Neutrophil (primary cell): ENCODE data around the gene NTM.

Experiments used
- H3K27ac ChIP-seq: fragments of 200-600 bp; sonication (generic); 2 replicates; pipeline ENCODE4 v1.5.1; 2016; ENCODE audit warnings: mild to moderate bottlenecking, moderate library complexity
- H3K27me3 ChIP-seq: fragments of 200-600 bp; sonication (generic); 2 replicates; pipeline ENCODE4 v1.6.0; 2016; ENCODE audit warnings: mild to moderate bottlenecking
- H3K36me3 ChIP-seq: fragments of 200-600 bp; sonication (generic); 2 replicates; pipeline ENCODE4 v1.5.1; 2017
- H3K4me1 ChIP-seq, 2 experiments: fragments of 200-600 bp in 1 of 2; sonication (generic) in 1 of 2; 1 replicate in 1 of 2; 2 replicates in 1 of 2; pipeline versions ENCODE4 v1.5.1 to v1.6.1; 2013 to 2016; ENCODE audit warnings: low read depth in 1 of 2, low read length in 1 of 2, mild to moderate bottlenecking in 1 of 2, moderate library complexity in 1 of 2; ENCODE audit not compliant: control insufficient read depth in 1 of 2, insufficient read depth in 1 of 2
- H3K4me3 ChIP-seq, 2 experiments: fragments of 200-600 bp in 1 of 2; sonication (generic) in 1 of 2; 1 replicate in 1 of 2; 2 replicates in 1 of 2; pipeline ENCODE4 v1.5.1; 2013 to 2016; ENCODE audit warnings: low read depth in 1 of 2, low read length in 1 of 2, mild to moderate bottlenecking in 1 of 2, moderate library complexity in 1 of 2
- H3K9me3 ChIP-seq: fragments of 200-600 bp; sonication (generic); 2 replicates; pipeline ENCODE4 v1.5.1; 2016
- CTCF ChIP-seq: fragments of 200-600 bp; sonication (generic); IDR thresholded peaks from 2 replicates; pipeline ENCODE4 v1.5.1; 2016; ENCODE audit warnings: antibody characterized with exemption

The NTM gene

GRCh38 chr11:132052904-132053303, 682.5 kb downstream of the NTM start:
- H3K4me1 ChIP-seq: no peaks in the 10 kb centered on the region
- no peak overlapping the region for H3K4me3 ChIP-seq
- no peak overlapping the region for H3K27ac ChIP-seq
- no peak for TF ChIP-seq CTCF
- H3K36me3 ChIP-seq: no peaks in the 10 kb centered on the region
- no peaks in the 10 kb centered on the region for H3K27me3 ChIP-seq
- H3K9me3 ChIP-seq: no peaks in the 10 kb centered on the region

DNA sequence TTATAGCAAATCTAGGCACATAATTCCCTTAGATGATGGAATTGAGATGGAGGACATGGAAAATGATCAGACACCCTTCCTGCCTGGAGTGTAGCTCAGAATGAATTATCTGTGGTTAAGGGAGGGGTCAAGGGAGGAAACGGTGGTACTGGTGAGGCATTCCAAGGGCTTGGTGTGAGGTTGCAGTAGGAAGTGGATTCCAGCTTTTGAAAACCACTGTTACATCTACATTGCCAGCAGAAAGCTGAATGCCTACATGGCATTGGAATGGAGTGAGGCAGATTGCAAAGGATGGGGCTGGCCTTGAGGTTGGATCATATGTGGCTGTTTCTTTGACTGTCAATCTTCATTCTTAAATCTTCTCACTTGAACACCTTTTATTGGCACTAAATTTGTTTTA, 684.4 kb downstream of the NTM start:
- no peak for TF ChIP-seq CTCF
- H3K27me3 ChIP-seq: no peaks in the 10 kb centered on the region
- peaks cover 0 to 13% of the 10 kb centered on the region in 2 experiments for H3K4me1 ChIP-seq
- no peaks in the 10 kb centered on the region for H3K36me3 ChIP-seq
- no peaks in the 10 kb centered on the region for H3K9me3 ChIP-seq
- H3K27ac ChIP-seq: no peak overlapping the region
- no peak overlapping the region for H3K4me3 ChIP-seq

- TF ChIP-seq CTCF: no peak
- peaks cover 0 to 13% of the 10 kb centered on the region in 2 experiments for H3K4me1 ChIP-seq
- no peak overlapping the region for H3K27ac ChIP-seq
Measured at GRCh38 chr11:132055296-132055695, 684.9 kb downstream of the NTM start.

GRCh38 chr11:132056689-132057088, 686.3 kb downstream of the NTM start:
- Histone ChIP-seq H3K4me3 (no peak overlapping the region), H3K27ac (no peak overlapping the region), H3K36me3 (no peaks in the 10 kb centered on the region), H3K27me3 (no peaks in the 10 kb centered on the region), H3K4me1 (peaks cover 0 to 13% of the 10 kb centered on the region in 2 experiments), H3K9me3 (no peaks in the 10 kb centered on the region)
- TF ChIP-seq CTCF: no peak

More at GRCh38 chr11:132055296-132055695, 684.9 kb downstream of the NTM start:
- Histone ChIP-seq H3K4me3 (no peak overlapping the region), H3K36me3 (no peaks in the 10 kb centered on the region), H3K9me3 (no peaks in the 10 kb centered on the region), H3K27me3 (no peaks in the 10 kb centered on the region)

- no peak for TF ChIP-seq CTCF
- H3K9me3 ChIP-seq: no peaks in the 10 kb centered on the region
- H3K27ac ChIP-seq: no peak overlapping the region
- no peak overlapping the region for H3K4me3 ChIP-seq
- H3K36me3 ChIP-seq: no peaks in the 10 kb centered on the region
- H3K27me3 ChIP-seq: no peaks in the 10 kb centered on the region
- H3K4me1 ChIP-seq: peaks cover 0 to 13% of the 10 kb centered on the region in 2 experiments
Measured at GRCh38 chr11:132057266-132057665, 686.9 kb downstream of the NTM start.
